ENCODE measurements around the gene LIF. TPM values are rescaled to one million over a fixed set of nuclear protein-coding genes. Genes with fewer than 3 reads are reported as not detected.

The LIF gene
- total RNA-seq, 1 experiment from 2014 or later = not detected

DNA sequence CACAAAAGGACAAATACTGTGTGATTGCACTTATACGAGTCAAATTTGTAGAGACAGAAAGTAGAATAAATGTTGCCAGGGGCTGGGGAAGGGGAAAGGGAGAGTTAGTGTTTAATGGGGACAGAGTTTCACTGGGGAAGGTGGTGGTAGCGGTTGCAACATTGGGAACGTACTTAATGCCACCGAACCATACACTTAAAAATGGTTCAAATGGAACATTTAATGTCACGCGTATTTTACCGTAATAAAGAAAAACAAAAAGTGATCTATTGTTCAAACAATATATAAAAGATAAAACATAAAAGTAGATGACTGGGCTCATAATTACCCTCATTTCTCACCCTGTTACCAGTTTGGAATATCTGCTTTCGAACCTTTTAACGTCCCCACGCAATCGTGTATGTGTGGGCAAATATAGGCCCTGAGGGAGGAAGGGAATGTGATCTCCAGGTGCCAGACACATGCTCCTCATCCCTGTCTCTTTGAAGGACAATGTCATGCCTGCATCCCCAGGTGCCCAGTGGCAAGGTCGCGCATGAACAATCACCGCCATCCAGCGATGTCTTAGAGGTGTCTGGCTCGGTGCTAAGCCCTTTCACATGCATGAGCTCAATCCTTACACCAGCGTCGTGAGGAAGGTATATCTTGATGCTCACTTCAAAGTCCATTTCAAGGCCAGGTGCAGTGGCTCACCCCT, 35.3 kb downstream of the LIF start:
- H3K79me2 ChIP-seq (ENCODE audit: low read length) = no peaks in the 10 kb centered on the region
- no peaks in the 10 kb centered on the region for H3K36me3 ChIP-seq (ENCODE audit: insufficient read depth, low read length)
- H3K4me2 ChIP-seq (ENCODE audit: low read depth, low read length, poor library complexity, severe bottlenecking) = no peak overlapping the region
- no peaks in the 10 kb centered on the region for H3K4me1 ChIP-seq (ENCODE audit: low read length)
- H3K4me3 ChIP-seq (ENCODE audit: low read length) = no peak overlapping the region
- no peak for DNase-seq
- H3K27ac ChIP-seq (ENCODE audit: low read length) = no peak overlapping the region
- H3K9ac ChIP-seq (ENCODE audit: low read length) = no peak overlapping the region
- no peak overlapping the region for H2AFZ ChIP-seq (ENCODE audit: low read length)
- no peaks in the 10 kb centered on the region for H3K9me3 ChIP-seq (ENCODE audit: low read length)
- no peaks in the 10 kb centered on the region for H3K27me3 ChIP-seq (ENCODE audit: low read length)
- no peaks in the 10 kb centered on the region for H3K9me2 ChIP-seq (replicated peaks; ENCODE audit: insufficient read depth, low read length)
- H4K20me1 ChIP-seq (ENCODE audit: insufficient read depth, low read depth, low read length) = no peaks in the 10 kb centered on the region

DNA sequence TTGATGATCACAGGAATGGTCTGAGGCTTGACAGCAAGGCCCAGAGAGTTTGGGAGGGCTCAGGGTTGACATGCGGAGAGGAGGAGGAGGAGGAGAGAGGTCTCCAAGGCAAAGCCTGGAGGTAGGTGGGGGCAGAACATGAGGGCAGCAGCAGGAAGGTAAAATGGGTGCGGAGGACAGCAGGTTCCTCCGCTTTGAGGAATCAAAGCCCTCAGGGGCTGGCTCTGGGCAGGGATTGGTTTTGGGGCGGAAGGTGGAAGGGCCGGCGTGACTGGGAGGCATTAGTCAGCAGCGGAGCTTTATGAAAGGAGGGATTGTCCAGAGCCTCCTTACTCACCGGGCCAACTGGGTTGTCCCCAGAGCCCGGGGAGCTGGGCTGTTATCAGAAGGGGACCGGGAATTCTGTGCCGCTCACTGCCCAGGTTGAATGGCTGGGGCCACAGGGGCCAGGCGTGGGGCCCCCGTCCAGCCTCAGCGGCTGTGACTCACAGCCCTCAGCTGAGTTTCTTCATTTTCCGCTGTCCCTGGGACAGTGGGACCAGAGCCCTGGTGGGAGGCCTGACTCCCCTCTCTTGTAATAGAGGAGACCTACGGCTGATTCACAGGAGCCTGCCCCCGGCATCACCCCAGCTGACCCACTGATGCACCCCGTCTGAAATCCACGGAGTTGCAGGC, 36.2 kb downstream of the LIF start:
- Histone ChIP-seq H3K36me3 (ENCODE audit: insufficient read depth, low read length) (no peaks in the 10 kb centered on the region), H2AFZ (ENCODE audit: low read length) (no peak overlapping the region), H3K4me2 (ENCODE audit: low read depth, low read length, poor library complexity, severe bottlenecking) (no peak overlapping the region), H3K27me3 (ENCODE audit: low read length) (no peaks in the 10 kb centered on the region), H3K27ac (ENCODE audit: low read length) (no peak overlapping the region), H3K4me3 (ENCODE audit: low read length) (no peak overlapping the region), H3K9me2 (replicated peaks; ENCODE audit: insufficient read depth, low read length) (no peaks in the 10 kb centered on the region), H3K9ac (ENCODE audit: low read length) (no peak overlapping the region), H3K79me2 (ENCODE audit: low read length) (no peaks in the 10 kb centered on the region), H4K20me1 (ENCODE audit: insufficient read depth, low read depth, low read length) (no peaks in the 10 kb centered on the region), H3K4me1 (ENCODE audit: low read length) (no peaks in the 10 kb centered on the region), H3K9me3 (ENCODE audit: low read length) (no peaks in the 10 kb centered on the region)
- DNase-seq = no peak

DNA sequence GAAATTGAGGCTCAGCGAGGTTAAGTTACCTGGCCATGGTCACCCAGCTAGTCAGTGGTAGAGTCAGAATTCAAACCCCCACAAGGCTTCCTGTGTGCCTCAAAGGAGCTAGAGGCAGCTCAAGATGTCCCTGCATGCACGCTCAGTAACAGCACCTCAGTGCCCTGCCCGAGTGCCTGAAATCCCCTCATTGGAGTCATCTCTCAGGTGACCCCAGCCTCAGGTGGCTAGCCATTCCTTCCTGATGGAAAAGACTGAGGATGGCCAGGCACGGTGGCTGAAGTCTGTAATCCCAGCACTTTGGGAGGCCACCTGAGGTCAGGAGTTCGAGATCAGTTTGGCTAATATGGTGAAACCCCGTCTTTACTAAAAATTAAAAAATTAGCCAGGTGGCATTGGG, 36.9 kb downstream of the LIF start:
- Histone ChIP-seq H3K27ac (ENCODE audit: low read length) (no peak overlapping the region), H3K4me1 (ENCODE audit: low read length) (no peaks in the 10 kb centered on the region), H4K20me1 (ENCODE audit: insufficient read depth, low read depth, low read length) (no peaks in the 10 kb centered on the region), H3K36me3 (ENCODE audit: insufficient read depth, low read length) (no peaks in the 10 kb centered on the region), H3K9me2 (replicated peaks; ENCODE audit: insufficient read depth, low read length) (no peaks in the 10 kb centered on the region), H3K9me3 (ENCODE audit: low read length) (no peaks in the 10 kb centered on the region), H3K27me3 (ENCODE audit: low read length) (no peaks in the 10 kb centered on the region), H3K4me3 (ENCODE audit: low read length) (no peak overlapping the region), H3K9ac (ENCODE audit: low read length) (no peak overlapping the region), H2AFZ (ENCODE audit: low read length) (no peak overlapping the region), H3K79me2 (ENCODE audit: low read length) (no peaks in the 10 kb centered on the region), H3K4me2 (ENCODE audit: low read depth, low read length, poor library complexity, severe bottlenecking) (no peak overlapping the region)
- DNase-seq = no peak

DNA sequence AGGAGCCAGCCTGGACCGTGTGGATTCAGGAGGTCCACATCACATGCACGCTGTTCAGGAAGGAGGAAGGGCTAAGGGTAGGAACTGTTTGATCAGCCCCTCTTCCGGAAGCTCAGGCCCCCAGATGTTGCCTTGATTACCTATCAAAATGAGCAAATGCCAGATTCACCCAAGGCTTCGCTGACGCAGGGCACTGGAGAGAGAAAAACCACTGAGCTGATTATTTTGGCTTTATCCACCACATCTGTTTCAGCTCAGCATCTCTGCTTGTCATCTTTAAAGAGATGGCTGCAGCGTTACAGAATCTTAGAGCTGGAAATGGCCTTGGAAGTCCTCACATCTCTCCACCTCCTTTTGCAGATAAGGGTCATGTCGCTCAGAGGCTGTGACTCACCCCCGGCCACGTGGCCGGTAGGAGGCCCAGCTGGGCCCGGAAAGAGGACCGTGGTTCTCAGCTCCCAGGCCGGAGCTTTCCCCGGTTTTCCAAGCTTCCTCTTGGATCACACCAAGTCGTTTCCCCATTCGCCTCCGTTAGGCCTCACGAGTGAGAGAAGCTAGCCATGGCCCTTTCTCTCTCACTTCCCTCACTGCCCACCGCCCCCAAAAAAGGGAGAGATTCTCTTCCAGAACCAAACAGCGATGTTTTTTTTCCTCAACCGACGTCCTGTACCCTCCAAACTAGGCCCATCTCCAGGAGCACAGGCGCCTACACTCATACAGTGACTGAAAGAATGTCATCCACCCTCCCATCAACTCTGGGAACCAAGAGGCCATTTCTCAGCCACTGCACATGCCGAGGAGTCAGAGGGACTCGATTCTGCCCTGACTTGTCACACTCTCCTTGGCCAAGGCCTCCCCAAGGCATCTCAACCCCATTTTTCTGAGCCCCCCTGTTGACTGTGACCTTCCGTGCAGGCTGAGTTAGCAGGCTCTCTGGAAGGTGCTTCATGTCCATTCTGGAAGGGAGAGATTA, 37.6 kb downstream of the LIF start:
- H2AFZ ChIP-seq (ENCODE audit: low read length) = no peak overlapping the region
- H3K9me3 ChIP-seq (ENCODE audit: low read length) = no peaks in the 10 kb centered on the region
- no peaks in the 10 kb centered on the region for H3K36me3 ChIP-seq (ENCODE audit: insufficient read depth, low read length)
- no peak for DNase-seq
- no peak overlapping the region for H3K4me3 ChIP-seq (ENCODE audit: low read length)
- H4K20me1 ChIP-seq (ENCODE audit: insufficient read depth, low read depth, low read length) = no peaks in the 10 kb centered on the region
- no peak overlapping the region for H3K9ac ChIP-seq (ENCODE audit: low read length)
- no peak overlapping the region for H3K4me2 ChIP-seq (ENCODE audit: low read depth, low read length, poor library complexity, severe bottlenecking)
- H3K9me2 ChIP-seq (replicated peaks; ENCODE audit: insufficient read depth, low read length) = no peaks in the 10 kb centered on the region
- H3K4me1 ChIP-seq (ENCODE audit: low read length) = no peaks in the 10 kb centered on the region
- H3K79me2 ChIP-seq (ENCODE audit: low read length) = no peaks in the 10 kb centered on the region
- no peak overlapping the region for H3K27ac ChIP-seq (ENCODE audit: low read length)
- H3K27me3 ChIP-seq (ENCODE audit: low read length) = no peaks in the 10 kb centered on the region

DNA sequence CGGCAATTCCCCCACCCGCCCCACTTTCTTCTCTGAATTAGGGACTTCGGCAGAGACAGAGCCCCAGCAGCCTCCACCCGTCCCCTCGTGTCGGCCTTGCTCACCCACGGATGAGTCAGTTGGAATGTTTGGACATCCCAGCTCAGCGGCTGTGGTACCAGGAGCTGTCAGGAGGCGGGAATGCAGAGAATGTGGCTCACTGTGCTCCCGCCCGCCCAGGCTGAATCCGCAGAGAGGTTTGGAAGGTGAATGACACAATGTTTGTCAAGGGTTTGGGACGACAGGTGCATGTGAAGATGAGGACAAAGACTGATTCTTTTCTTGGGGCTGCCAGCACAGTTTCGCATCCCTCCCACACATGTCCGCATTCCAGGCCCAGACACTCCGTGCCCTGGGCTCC, 39.6 kb downstream of the LIF start:
- Histone ChIP-seq H3K4me3 (ENCODE audit: low read length) (no peak overlapping the region), H3K9ac (ENCODE audit: low read length) (no peak overlapping the region), H3K79me2 (ENCODE audit: low read length) (no peaks in the 10 kb centered on the region), H3K4me1 (ENCODE audit: low read length) (no peaks in the 10 kb centered on the region), H3K9me3 (ENCODE audit: low read length) (no peaks in the 10 kb centered on the region), H4K20me1 (ENCODE audit: insufficient read depth, low read depth, low read length) (no peaks in the 10 kb centered on the region), H3K4me2 (ENCODE audit: low read depth, low read length, poor library complexity, severe bottlenecking) (no peak overlapping the region), H3K9me2 (replicated peaks; ENCODE audit: insufficient read depth, low read length) (no peaks in the 10 kb centered on the region), H3K27ac (ENCODE audit: low read length) (no peak overlapping the region), H2AFZ (ENCODE audit: low read length) (no peak overlapping the region), H3K36me3 (ENCODE audit: insufficient read depth, low read length) (no peaks in the 10 kb centered on the region), H3K27me3 (ENCODE audit: low read length) (no peaks in the 10 kb centered on the region)
- no peak for DNase-seq

DNA sequence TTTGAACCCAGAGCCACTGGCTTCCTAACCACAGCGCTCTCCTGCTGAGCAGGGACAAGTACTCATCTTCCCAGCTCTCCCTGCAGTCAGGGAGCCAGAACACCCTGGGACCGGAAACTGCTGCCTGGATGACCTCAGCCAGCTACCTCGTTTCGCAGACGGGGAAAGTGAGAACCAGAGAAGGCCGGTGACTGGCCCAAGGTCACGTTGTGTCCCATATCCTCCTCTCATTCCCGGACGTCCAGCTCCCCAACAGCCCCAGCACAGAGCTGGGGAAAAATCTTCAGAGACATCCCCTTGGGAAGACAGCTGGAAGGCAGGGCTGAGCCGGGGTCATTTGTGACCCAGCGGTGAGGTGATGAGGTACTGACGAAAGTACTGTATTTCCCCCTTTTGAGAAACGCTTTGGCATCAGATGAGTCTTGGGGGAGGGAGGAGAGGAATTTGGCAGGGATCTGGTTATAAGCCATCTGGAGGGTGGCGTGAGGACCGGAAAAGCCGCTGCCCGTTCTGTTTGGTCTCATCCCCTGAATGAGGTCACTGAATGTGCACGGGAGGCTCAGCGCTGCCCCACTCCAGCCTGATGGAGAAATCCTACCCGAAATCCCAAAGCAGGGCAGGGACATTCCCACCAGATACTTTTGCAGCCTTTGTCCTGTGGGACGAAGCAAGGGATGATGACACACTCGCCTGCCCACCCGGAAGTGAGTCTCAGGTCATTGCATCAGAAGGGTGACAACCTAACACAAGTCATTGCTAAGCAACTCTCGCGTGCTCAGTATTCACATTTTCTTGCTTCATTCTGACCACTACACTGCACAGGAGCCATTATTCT, 41.1 kb downstream of the LIF start:
- no peak for DNase-seq
- H3K4me2 ChIP-seq (ENCODE audit: low read depth, low read length, poor library complexity, severe bottlenecking) = no peak overlapping the region
- no peak overlapping the region for H3K4me3 ChIP-seq (ENCODE audit: low read length)
- H3K27me3 ChIP-seq (ENCODE audit: low read length) = no peaks in the 10 kb centered on the region
- H3K4me1 ChIP-seq (ENCODE audit: low read length) = no peaks in the 10 kb centered on the region
- no peaks in the 10 kb centered on the region for H4K20me1 ChIP-seq (ENCODE audit: insufficient read depth, low read depth, low read length)
- H3K9me2 ChIP-seq (replicated peaks; ENCODE audit: insufficient read depth, low read length) = no peaks in the 10 kb centered on the region
- no peak overlapping the region for H3K27ac ChIP-seq (ENCODE audit: low read length)
- H3K79me2 ChIP-seq (ENCODE audit: low read length) = no peaks in the 10 kb centered on the region
- H3K9ac ChIP-seq (ENCODE audit: low read length) = no peak overlapping the region
- H3K9me3 ChIP-seq (ENCODE audit: low read length) = no peaks in the 10 kb centered on the region
- H2AFZ ChIP-seq (ENCODE audit: low read length) = no peak overlapping the region
- no peaks in the 10 kb centered on the region for H3K36me3 ChIP-seq (ENCODE audit: insufficient read depth, low read length)

DNA sequence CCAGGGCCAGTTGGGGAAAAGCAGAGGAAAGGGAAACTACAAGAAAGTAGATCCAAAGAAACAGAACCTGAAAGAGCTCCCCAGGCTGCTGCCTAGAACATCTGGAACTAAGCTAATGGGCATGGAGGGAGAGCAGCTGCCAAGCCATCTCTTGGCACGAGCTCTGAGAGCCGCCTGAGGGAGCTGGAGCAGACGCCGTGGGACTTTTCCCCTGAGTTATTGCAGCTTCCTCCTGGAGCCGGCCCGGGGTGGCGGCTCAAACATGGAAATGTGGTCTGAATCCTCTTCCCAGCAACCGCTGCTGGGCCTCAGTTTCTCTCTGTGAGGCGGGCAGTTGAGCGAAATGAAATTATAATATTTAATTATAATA, 41.8 kb downstream of the LIF start:
- Histone ChIP-seq H3K79me2 (ENCODE audit: low read length) (no peaks in the 10 kb centered on the region), H3K9ac (ENCODE audit: low read length) (no peak overlapping the region), H4K20me1 (ENCODE audit: insufficient read depth, low read depth, low read length) (no peaks in the 10 kb centered on the region), H3K9me3 (ENCODE audit: low read length) (no peaks in the 10 kb centered on the region), H3K4me2 (ENCODE audit: low read depth, low read length, poor library complexity, severe bottlenecking) (no peak overlapping the region), H3K4me1 (ENCODE audit: low read length) (no peaks in the 10 kb centered on the region), H3K27me3 (ENCODE audit: low read length) (no peaks in the 10 kb centered on the region), H3K9me2 (replicated peaks; ENCODE audit: insufficient read depth, low read length) (no peaks in the 10 kb centered on the region), H3K36me3 (ENCODE audit: insufficient read depth, low read length) (no peaks in the 10 kb centered on the region), H3K27ac (ENCODE audit: low read length) (no peak overlapping the region), H3K4me3 (ENCODE audit: low read length) (no peak overlapping the region), H2AFZ (ENCODE audit: low read length) (no peak overlapping the region)
- DNase-seq = no peak

Data from Karpas-422 (cell line).